Prostate gland (tissue), 2 donors: Measurements from ENCODE around the gene AKIRIN2.

Source experiments
- POLR2A ChIP-seq: fragments of 450-650 bp; IDR thresholded peaks from one replicate; pipeline ENCODE4 v1.6.1; 2016; ENCODE audit warnings: antibody characterized with exemption, mild to moderate bottlenecking
- TF ChIP-seq, protein P1 (sequence below), 4 experiments: fragments of 200-600 bp in 2 of 4; fragments of 450-650 bp in 2 of 4; sonication (generic) in 2 of 4; IDR thresholded peaks; 1 replicate in 3 of 4; 2 replicates in 1 of 4; pipeline ENCODE4 v1.5.1; 2016 to 2019; ENCODE audit warnings: antibody characterized with exemption in 4 of 4, mild to moderate bottlenecking in 2 of 4, moderate library complexity in 2 of 4

- TF ChIP-seq, protein P1, sequence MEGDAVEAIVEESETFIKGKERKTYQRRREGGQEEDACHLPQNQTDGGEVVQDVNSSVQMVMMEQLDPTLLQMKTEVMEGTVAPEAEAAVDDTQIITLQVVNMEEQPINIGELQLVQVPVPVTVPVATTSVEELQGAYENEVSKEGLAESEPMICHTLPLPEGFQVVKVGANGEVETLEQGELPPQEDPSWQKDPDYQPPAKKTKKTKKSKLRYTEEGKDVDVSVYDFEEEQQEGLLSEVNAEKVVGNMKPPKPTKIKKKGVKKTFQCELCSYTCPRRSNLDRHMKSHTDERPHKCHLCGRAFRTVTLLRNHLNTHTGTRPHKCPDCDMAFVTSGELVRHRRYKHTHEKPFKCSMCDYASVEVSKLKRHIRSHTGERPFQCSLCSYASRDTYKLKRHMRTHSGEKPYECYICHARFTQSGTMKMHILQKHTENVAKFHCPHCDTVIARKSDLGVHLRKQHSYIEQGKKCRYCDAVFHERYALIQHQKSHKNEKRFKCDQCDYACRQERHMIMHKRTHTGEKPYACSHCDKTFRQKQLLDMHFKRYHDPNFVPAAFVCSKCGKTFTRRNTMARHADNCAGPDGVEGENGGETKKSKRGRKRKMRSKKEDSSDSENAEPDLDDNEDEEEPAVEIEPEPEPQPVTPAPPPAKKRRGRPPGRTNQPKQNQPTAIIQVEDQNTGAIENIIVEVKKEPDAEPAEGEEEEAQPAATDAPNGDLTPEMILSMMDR (IDR thresholded peaks at IDR 0.05): no peak
- TF ChIP-seq POLR2A: no peak
Observed at GRCh38 chr6:87702589-87702945, 534 bp upstream of the AKIRIN2 start.
